Ovary (tissue), 9 donors: ENCODE data around the gene PCDHA1. TPM values are rescaled to one million over a fixed set of nuclear protein-coding genes. Genes with fewer than 3 reads are reported as not detected.

Experiments
- DNase-seq, 5 donors: peaks; one replicate each; pipeline ENCODE4 v3.0.0-alpha.2; 2019 to 2020
- H3K27ac ChIP-seq, 2 donors: fragments of 200-600 bp; one replicate each; pipeline versions ENCODE4 v1.5.1 to v1.8.0; 2019 to 2022
- H3K27me3 ChIP-seq: fragments of 200-600 bp; one replicate; pipeline ENCODE4 v1.8.0; 2022
- H3K36me3 ChIP-seq: fragments of 200-600 bp; sonication (generic); one replicate; pipeline ENCODE4 v1.5.1; 2019
- H3K4me1 ChIP-seq: one replicate; pipeline ENCODE4 v1.8.1; 2013; ENCODE audit warnings: mild to moderate bottlenecking, moderate library complexity; ENCODE audit not compliant: insufficient read depth
- H3K4me3 ChIP-seq: fragments of 200-600 bp; sonication (generic); one replicate; pipeline ENCODE4 v1.5.1; 2017
- H3K9me3 ChIP-seq, 2 donors: fragments of 200-600 bp in 1 of 2; sonication (generic) in 1 of 2; one replicate each; pipeline versions ENCODE4 v1.5.1 to v1.8.1; 2013 to 2019; ENCODE audit warnings: mild to moderate bottlenecking in 1 of 2, moderate library complexity in 1 of 2
- CTCF ChIP-seq, 3 donors: fragments of 450-650 bp in 2 of 3; fragments of 200-600 bp in 1 of 3; IDR thresholded peaks; one replicate each; pipeline versions ENCODE4 v1.5.1 to v1.8.0; 2016 to 2022; ENCODE audit warnings: antibody characterized with exemption in 3 of 3, mild to moderate bottlenecking in 1 of 3
- EP300 ChIP-seq: sonication (generic); formaldehyde crosslinking; IDR thresholded peaks from one replicate; pipeline ENCODE4 v1.6.1; 2017; ENCODE audit warnings: antibody characterized with exemption
- POLR2A ChIP-seq: fragments of 450-650 bp; IDR thresholded peaks from one replicate; pipeline ENCODE4 v1.6.1; 2017; ENCODE audit warnings: antibody characterized with exemption, mild to moderate bottlenecking, moderate library complexity
- WGBS, 3 donors: extraction: QIAGEN DNeasy Blood & Tissue Kit in 1 of 3; methylation state at CpG; one replicate each; pipeline versions ENCODE4 v1.1.5 to v1.1.7; 2013 to 2017; 5-methylcytosine and 5-hydroxymethylcytosine counted together
- intact Hi-C, 4 donors: fragments of 100-400 bp; cut with DNase I; formaldehyde crosslinking; loops; one replicate each; pipeline versions ENCODE4 v1.11.0 to v1.15.1; 2022 to 2023
- polyA plus RNA-seq, 2 donors: library from polyadenylated mRNA; stranded (reverse); fragments of 200-250 nt in 1 of 2; fragments of 350-450 nt in 1 of 2; fragmentation: Illumina TruSeq in 1 of 2; extraction: RNeasy Lipid Tissue Mini Kit (QIAGEN cat#74804) in 1 of 2; gene quantifications; one replicate each; pipeline ENCODE4 v1.2.3, GENCODE V29; 2013 to 2014
- total RNA-seq, 7 donors: library from RNA; depleted of rRNA in 2 of 7; stranded (reverse); fragments of >200 nt in 2 of 7; fragmentation: NEBNext Ultra II Directional in 3 of 7; extraction: Animal tissue kit (Norgen Biotek cat#: 25700) in 3 of 7; gene quantifications; one replicate each; pipeline versions ENCODE4 v1.1.0 to v1.2.4, GENCODE V29; 2016 to 2023
- donor health status: DM: no; HTN: no; CAD: no; lungs with moderate emphysema.
- donor health status: DM: no; HTN: no; CAD: no.
- donor health status: Bipolar disorder and iron deficiency.
- donor health status: DM: yes; HTN: yes; CAD: no.
- donor health status: DM: no; HTN: no; CAD: no.
- donor health status: DM: yes; HTN: yes; CAD: no.

PCDHA1 gene
- total and polyA plus RNA-seq, 9 donors = 0.05 TPM; not detected in 8

- TF ChIP-seq EP300 = no peak
- Histone ChIP-seq H3K4me3 (no peak overlapping the region), H3K4me1 (no peaks in the 10 kb centered on the region), H3K9me3 (no peaks in the 10 kb centered on the region), H3K27me3 (no peaks in the 10 kb centered on the region), H3K36me3 (no peaks in the 10 kb centered on the region), H3K27ac (no peak overlapping the region)
- intact Hi-C loops = no loop called here
- no peak for DNase-seq
- 50 to 61% (median 57%) methylated on average over 5 of the region's 5 CpGs for WGBS, 3 donors
These were observed 202.2 kb downstream of the PCDHA1 start for GRCh38 chr5:140988100-140988499.

GRCh38 chr5:140988608-140989007 lies 202.7 kb downstream of the PCDHA1 start:
- no peak for DNase-seq
- TF ChIP-seq EP300 (no peak), POLR2A (no peak), CTCF (IDR thresholded peaks at IDR 0.05) (no peak)
- 63 to 76% (median 69%) methylated on average over 5 of the region's 5 CpGs for WGBS, 3 donors
- H3K4me3 ChIP-seq = no peak overlapping the region
- H3K27me3 ChIP-seq = no peaks in the 10 kb centered on the region
- H3K36me3 ChIP-seq = no peaks in the 10 kb centered on the region
- no peak overlapping the region for H3K27ac ChIP-seq
- intact Hi-C loops = no loop called here
- no peaks in the 10 kb centered on the region for H3K4me1 ChIP-seq
- H3K9me3 ChIP-seq = no peaks in the 10 kb centered on the region

GRCh38 chr5:140989254-140990020 lies 203.5 kb downstream of the PCDHA1 start:
- intact Hi-C loops = no loop called here
- Histone ChIP-seq H3K36me3 (no peaks in the 10 kb centered on the region), H3K4me1 (no peaks in the 10 kb centered on the region), H3K27ac (no peak overlapping the region), H3K9me3 (no peaks in the 10 kb centered on the region), H3K4me3 (no peak overlapping the region), H3K27me3 (no peaks in the 10 kb centered on the region)
- DNase-seq = no peak
- TF ChIP-seq EP300 (no peak), CTCF (IDR thresholded peaks at IDR 0.05) (no peak), POLR2A (no peak)
- WGBS, 3 donors = 61 to 72% (median 71%) methylated on average over 7 of the region's 7 CpGs

- Histone ChIP-seq H3K9me3 (no peaks in the 10 kb centered on the region), H3K27me3 (no peaks in the 10 kb centered on the region), H3K4me3 (no peak overlapping the region), H3K27ac (no peak overlapping the region), H3K36me3 (no peaks in the 10 kb centered on the region), H3K4me1 (no peaks in the 10 kb centered on the region)
- WGBS, 3 donors = 65 to 83% (median 70%) methylated on average over 2 of the region's 2 CpGs
- TF ChIP-seq CTCF (IDR thresholded peaks at IDR 0.05) (no peak), POLR2A (no peak), EP300 (no peak)
- no peak for DNase-seq
- intact Hi-C loops = no loop called here
These were observed 206.9 kb downstream of the PCDHA1 start for GRCh38 chr5:140992828-140993227.

- no peaks in the 10 kb centered on the region for H3K4me1 ChIP-seq
- H3K4me3 ChIP-seq = no peak overlapping the region
- intact Hi-C loops = no loop called here
- no peaks in the 10 kb centered on the region for H3K9me3 ChIP-seq
- DNase-seq = no peak
- no peaks in the 10 kb centered on the region for H3K36me3 ChIP-seq
- H3K27me3 ChIP-seq = no peaks in the 10 kb centered on the region
- TF ChIP-seq CTCF (IDR thresholded peaks at IDR 0.05) (no peak), EP300 (no peak), POLR2A (no peak)
- no peak overlapping the region for H3K27ac ChIP-seq
- 67 to 81% (median 77%) methylated on average over 1 of the region's 1 CpG for WGBS, 3 donors
These were observed 210.1 kb downstream of the PCDHA1 start for GRCh38 chr5:140996060-140996459.
